ENCODE measurements around the gene DSCAM.

DNA sequence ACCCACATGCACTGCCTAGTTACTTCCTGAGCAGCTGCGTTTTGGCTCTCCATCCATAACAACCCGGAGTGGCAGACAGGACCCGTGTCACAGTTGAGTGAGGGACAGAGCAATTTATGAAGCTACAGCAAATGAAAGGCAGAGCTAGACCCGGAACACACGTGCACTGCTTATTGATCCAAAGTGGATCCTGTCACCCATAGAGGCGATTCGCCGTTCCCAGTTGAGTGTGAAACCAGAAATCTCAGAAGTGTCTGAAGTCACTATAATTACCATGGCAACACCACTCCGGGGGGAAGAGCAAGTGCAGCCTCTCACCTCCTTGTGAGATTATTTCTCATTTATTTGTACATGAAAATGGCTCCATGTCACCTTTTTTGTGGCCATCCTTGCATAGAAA is 365.2 kb downstream of the DSCAM start:
- TF ChIP-seq, protein P1, sequence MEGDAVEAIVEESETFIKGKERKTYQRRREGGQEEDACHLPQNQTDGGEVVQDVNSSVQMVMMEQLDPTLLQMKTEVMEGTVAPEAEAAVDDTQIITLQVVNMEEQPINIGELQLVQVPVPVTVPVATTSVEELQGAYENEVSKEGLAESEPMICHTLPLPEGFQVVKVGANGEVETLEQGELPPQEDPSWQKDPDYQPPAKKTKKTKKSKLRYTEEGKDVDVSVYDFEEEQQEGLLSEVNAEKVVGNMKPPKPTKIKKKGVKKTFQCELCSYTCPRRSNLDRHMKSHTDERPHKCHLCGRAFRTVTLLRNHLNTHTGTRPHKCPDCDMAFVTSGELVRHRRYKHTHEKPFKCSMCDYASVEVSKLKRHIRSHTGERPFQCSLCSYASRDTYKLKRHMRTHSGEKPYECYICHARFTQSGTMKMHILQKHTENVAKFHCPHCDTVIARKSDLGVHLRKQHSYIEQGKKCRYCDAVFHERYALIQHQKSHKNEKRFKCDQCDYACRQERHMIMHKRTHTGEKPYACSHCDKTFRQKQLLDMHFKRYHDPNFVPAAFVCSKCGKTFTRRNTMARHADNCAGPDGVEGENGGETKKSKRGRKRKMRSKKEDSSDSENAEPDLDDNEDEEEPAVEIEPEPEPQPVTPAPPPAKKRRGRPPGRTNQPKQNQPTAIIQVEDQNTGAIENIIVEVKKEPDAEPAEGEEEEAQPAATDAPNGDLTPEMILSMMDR (IDR thresholded peaks at IDR 0.05): no peak
- TF ChIP-seq EP300 (IDR thresholded peaks at IDR 0.05) (no peak), POLR2A (IDR thresholded peaks at IDR 0.05) (no peak), POLR2AphosphoS5 (IDR thresholded peaks at IDR 0.05) (no peak)
